HuH-7 (cell line): ENCODE data around the gene TBCD.

ENCODE experiments used
- DNase-seq: peaks from one replicate; pipeline ENCODE4 v3.0.0; 2011; ENCODE audit warnings: low spot score

TBCD gene

GRCh38 chr17:82871776-82872561, 120.1 kb downstream of the TBCD start:
- no peak for DNase-seq

GRCh38 chr17:82872591-82873520, 121.0 kb downstream of the TBCD start:
- DNase-seq: no peak

GRCh38 chr17:82873521-82873920, 121.7 kb downstream of the TBCD start:
- DNase-seq: no peak

- no peak for DNase-seq
These were observed 122.4 kb downstream of the TBCD start for GRCh38 chr17:82874011-82874835.

- no peak for DNase-seq
These were observed 123.6 kb downstream of the TBCD start for GRCh38 chr17:82875407-82875856.

- no peak for DNase-seq
These were observed 124.3 kb downstream of the TBCD start for GRCh38 chr17:82876149-82876548.

- DNase-seq: peak; percentile 86
These were observed 124.9 kb downstream of the TBCD start for GRCh38 chr17:82876602-82877379.

- DNase-seq: no peak
These were observed 126.7 kb downstream of the TBCD start for GRCh38 chr17:82878527-82878926.

GRCh38 chr17:82879241-82879640, 127.4 kb downstream of the TBCD start:
- no peak for DNase-seq

GRCh38 chr17:82880620-82881323, 128.9 kb downstream of the TBCD start:
- no peak for DNase-seq

- DNase-seq: no peak
These were observed 129.5 kb downstream of the TBCD start for GRCh38 chr17:82881324-82881823.

- DNase-seq: peak; percentile 47
These were observed 130.2 kb downstream of the TBCD start for GRCh38 chr17:82881900-82882714.

GRCh38 chr17:82882715-82883418, 131.0 kb downstream of the TBCD start:
- no peak for DNase-seq

- DNase-seq: no peak
These were observed 131.7 kb downstream of the TBCD start for GRCh38 chr17:82883419-82884031.

GRCh38 chr17:82884341-82884969, 132.6 kb downstream of the TBCD start:
- no peak for DNase-seq

GRCh38 chr17:82884970-82885353, 133.1 kb downstream of the TBCD start:
- no peak for DNase-seq

- DNase-seq: peak; percentile 61
These were observed 135.6 kb downstream of the TBCD start for GRCh38 chr17:82887255-82888164.
